HG02884 (cell line): Measurements from ENCODE around the gene IGF2.
"Not testable (repeated sequence)": the region's sequence is repeated elsewhere in the genome, so short reads cannot be mapped to it uniquely, and the experiment has no call there.

Experiments
- ATAC-seq: cut with Tn5 transposase; IDR thresholded peaks from one replicate; pipeline ENCODE4 v1.9.1; 2021; ENCODE audit warnings: mild to moderate bottlenecking, moderate library complexity; ENCODE audit not compliant: unreplicated experiment

Gene IGF2

GRCh38 chr11:2124736-2125484 lies 14.3 kb downstream of the IGF2 start:
- not testable (repeated sequence) for ATAC-seq

GRCh38 chr11:2123628-2123960 lies 15.6 kb downstream of the IGF2 start:
- no peak for ATAC-seq

- no peak for ATAC-seq
Measured at GRCh38 chr11:2122907-2123627, 16.1 kb downstream of the IGF2 start.

GRCh38 chr11:2122222-2122906 lies 16.8 kb downstream of the IGF2 start:
- no peak for ATAC-seq

- no peak for ATAC-seq
Measured at GRCh38 chr11:2121227-2122130, 17.7 kb downstream of the IGF2 start.

- no peak for ATAC-seq
Measured at GRCh38 chr11:2120359-2121100, 18.7 kb downstream of the IGF2 start.

- ATAC-seq: no peak
Measured at GRCh38 chr11:2118677-2119076, 20.5 kb downstream of the IGF2 start.

- ATAC-seq: no peak
Measured at GRCh38 chr11:2116680-2117079, 22.5 kb downstream of the IGF2 start.

- ATAC-seq: no peak
Measured at GRCh38 chr11:2115308-2115707, 23.9 kb downstream of the IGF2 start.

- no peak for ATAC-seq
Measured at GRCh38 chr11:2114430-2115241, 24.6 kb downstream of the IGF2 start.

GRCh38 chr11:2113776-2114175 lies 25.4 kb downstream of the IGF2 start:
- no peak for ATAC-seq

GRCh38 chr11:2110521-2110920 lies 28.7 kb downstream of the IGF2 start:
- ATAC-seq: no peak

GRCh38 chr11:2109541-2110019 lies 29.6 kb downstream of the IGF2 start:
- ATAC-seq: no peak

- ATAC-seq: no peak
Measured at GRCh38 chr11:2108675-2109491, 30.3 kb downstream of the IGF2 start.

GRCh38 chr11:2107941-2108630 lies 31.1 kb downstream of the IGF2 start:
- ATAC-seq: no peak

- no peak for ATAC-seq
Measured at GRCh38 chr11:2107521-2107920, 31.7 kb downstream of the IGF2 start.

GRCh38 chr11:2106583-2107209 lies 32.5 kb downstream of the IGF2 start:
- ATAC-seq: no peak
